LoVo (cell line): Measurements from ENCODE around the gene PTPRO.

Experiments
- DNase-seq: peaks from one replicate; pipeline ENCODE4 v3.0.0-alpha.2; 2016; ENCODE audit warnings: low spot score

PTPRO gene

GRCh38 chr12:15561396-15561795, 239.1 kb downstream of the PTPRO start:
- DNase-seq, result no peak

DNA sequence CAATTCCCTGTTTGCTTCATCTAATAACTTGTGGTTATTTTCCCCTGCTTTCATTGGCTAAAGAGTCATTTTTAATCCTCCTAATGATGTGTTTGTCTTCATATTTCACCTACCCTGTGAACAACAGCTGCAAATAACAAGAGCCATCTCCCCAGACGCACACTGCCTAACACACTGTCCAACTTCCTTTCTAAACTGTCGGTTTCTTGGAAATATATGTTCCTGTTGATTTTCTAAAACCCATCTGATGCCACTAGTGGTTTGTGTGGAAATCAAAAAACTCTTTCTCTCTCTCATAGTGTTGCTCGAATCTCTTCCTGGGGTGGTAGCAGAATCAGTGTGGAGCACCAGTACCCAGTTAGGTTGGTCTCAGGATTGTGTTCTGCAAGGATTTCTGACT, 240.0 kb downstream of the PTPRO start:
- DNase-seq, result no peak

- DNase-seq, result no peak
These were observed 241.4 kb downstream of the PTPRO start for GRCh38 chr12:15563663-15564062.

GRCh38 chr12:15574353-15574752, 252.0 kb downstream of the PTPRO start:
- no peak for DNase-seq

- peak; percentile 67 for DNase-seq
These were observed 253.6 kb downstream of the PTPRO start for GRCh38 chr12:15575671-15576541.

DNA sequence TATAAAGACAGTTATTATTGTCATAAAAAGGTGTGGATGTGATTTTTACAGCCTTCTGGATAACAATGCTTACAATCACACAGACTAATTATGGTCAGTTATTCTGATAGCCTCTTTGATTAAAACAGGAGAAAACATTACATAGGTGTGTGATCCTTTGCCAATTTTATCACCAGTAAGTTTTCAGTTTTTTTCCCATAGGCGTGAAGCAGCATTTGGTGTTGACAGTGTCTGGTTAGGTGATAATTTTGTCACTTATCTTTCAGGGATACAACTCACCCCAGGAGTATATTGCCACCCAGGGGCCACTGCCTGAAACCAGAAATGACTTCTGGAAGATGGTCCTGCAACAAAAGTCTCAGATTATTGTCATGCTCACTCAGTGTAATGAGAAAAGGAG, 258.1 kb downstream of the PTPRO start:
- DNase-seq, result peak; percentile 48

DNA sequence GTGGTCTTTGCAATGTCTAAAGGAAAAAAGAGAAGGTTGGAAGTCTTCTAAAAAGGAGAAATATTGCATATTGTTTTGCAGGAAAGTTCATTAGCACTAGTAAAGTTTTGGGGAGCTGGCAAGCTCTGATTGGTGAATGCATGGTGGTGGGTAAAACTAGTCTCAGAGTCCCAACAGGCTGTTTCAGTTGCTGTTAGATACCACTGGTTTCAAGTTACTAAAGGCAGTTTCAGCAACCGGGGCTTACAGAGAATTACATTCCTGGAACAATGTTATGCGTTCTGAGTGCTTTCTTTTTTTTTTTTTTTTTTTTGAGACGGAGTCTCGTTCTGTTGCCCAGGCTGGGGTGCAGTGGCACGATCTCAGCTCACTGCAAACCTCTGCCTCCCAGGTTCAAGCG, 258.7 kb downstream of the PTPRO start:
- no peak for DNase-seq

GRCh38 chr12:15583804-15584203, 261.5 kb downstream of the PTPRO start:
- DNase-seq, result no peak

- DNase-seq, result peak; percentile 77
These were observed 262.2 kb downstream of the PTPRO start for GRCh38 chr12:15584366-15585041.

- no peak for DNase-seq
These were observed 267.2 kb downstream of the PTPRO start for GRCh38 chr12:15589328-15590032.

DNA sequence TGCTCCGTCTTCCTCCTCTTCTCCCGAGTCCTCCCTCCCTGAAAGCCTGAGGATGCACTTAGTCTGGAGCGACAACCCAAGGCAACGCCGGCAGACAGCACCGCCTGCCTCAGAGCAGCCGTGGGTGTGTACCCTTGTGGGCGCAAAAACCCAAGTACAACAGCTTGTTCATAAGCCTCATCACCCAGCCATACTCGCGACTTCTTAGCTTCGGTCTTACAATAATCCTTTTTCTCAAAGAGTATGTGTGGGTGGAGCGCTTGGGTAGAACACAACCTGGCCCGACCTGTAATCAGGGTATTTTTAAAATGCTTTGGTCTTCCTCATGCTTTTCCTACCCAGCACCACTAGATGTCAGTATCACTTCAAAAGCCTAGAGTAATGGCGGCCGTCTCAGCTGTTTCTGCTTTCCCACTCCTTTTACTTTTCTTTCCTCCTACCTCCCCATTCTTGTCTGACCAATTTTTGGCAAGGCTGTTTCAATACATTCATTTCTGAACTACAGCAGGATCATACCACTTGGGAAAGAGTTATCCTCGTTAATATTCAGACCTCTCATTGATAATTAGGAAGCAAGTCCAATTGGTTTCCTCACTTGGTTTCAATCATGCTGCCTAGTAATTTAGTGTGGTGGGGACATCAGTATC, 268.0 kb downstream of the PTPRO start:
- DNase-seq, result peak; percentile 90

- DNase-seq, result no peak
These were observed 269.5 kb downstream of the PTPRO start for GRCh38 chr12:15591811-15592210.

- DNase-seq, result no peak
These were observed 270.6 kb downstream of the PTPRO start for GRCh38 chr12:15592934-15593333.

DNA sequence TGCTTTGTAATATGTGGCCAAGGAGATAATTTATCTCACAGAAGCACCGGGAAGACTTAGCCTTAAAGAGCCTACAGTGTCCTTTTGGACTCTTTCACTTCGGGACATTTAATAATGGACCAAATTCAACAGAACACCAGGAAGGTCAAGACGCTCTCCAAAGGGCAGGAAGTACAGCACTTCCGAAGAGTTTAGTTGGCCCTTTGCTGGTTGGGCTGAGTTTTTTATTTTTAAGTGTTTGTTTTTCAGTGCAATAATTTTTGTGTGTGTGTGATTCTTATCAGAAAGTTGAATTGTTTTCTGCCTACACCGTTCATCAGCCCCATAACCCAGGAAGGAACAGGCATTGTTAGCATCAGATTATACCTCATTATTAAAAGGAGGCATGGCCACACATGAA, 273.9 kb downstream of the PTPRO start:
- DNase-seq, result no peak

- no peak for DNase-seq
These were observed 275.0 kb downstream of the PTPRO start for GRCh38 chr12:15597125-15597830.

- peak; percentile 82 for DNase-seq
These were observed 277.1 kb downstream of the PTPRO start for GRCh38 chr12:15599266-15600037.

DNA sequence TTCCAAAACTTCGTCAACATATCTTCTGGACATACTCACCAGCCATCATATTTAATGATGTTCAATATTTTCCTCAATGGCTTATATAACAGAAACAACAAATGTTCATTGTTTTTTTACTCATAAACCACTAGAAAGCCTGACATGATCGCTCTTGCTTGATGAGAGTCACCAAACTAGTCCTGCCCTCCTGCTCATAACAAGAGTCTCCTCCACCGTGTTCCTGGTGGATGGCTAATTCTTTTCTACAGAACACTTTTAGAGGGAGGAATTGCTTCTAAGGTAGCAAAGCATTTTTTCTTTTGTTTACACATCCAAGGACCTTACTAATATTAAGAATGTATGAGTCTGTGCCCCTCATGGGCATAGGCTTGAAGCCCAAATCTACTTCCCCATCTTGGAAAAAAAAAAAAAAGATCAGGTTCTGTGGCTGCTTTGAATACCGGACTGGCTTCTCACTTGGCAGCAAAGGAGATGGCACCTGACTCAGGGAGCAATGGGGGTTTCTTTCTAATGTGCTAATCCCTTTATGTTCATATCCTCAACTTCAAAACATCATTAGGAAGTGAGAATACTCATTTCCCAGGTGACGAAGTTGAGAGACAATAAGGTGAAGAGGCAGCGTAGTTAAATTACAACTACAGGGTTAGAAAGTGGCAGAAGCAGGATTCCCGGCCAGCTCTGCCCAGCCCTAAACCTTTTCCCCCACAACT, 278.1 kb downstream of the PTPRO start:
- peak; percentile 59 for DNase-seq

- peak; percentile 87 for DNase-seq
These were observed 279.0 kb downstream of the PTPRO start for GRCh38 chr12:15601210-15601800.

- DNase-seq, result no peak
These were observed 279.9 kb downstream of the PTPRO start for GRCh38 chr12:15602051-15602672.
